HK-2 (cell line): ENCODE results near the gene SV2B.
"Not testable (repeated sequence)": the region's sequence is repeated elsewhere in the genome, so short reads cannot be mapped to it uniquely, and the experiment has no call there.

Experiments used
- DNase-seq: peaks from one replicate; pipeline ENCODE4 v3.0.0-alpha.2; 2018; ENCODE audit not compliant: unreplicated experiment

Gene SV2B

GRCh38 chr15:91308855-91309254 is 208.8 kb downstream of the SV2B start:
- DNase-seq = no peak

GRCh38 chr15:91311986-91312385 is 211.9 kb downstream of the SV2B start:
- no peak for DNase-seq

- no peak for DNase-seq
These were observed 216.1 kb downstream of the SV2B start for GRCh38 chr15:91316126-91316525.

GRCh38 chr15:91318516-91318915 is 218.5 kb downstream of the SV2B start:
- no peak for DNase-seq

GRCh38 chr15:91318931-91319330 is 218.9 kb downstream of the SV2B start:
- DNase-seq = no peak

GRCh38 chr15:91319371-91320059 is 219.5 kb downstream of the SV2B start:
- no peak for DNase-seq

- DNase-seq = no peak
These were observed 220.0 kb downstream of the SV2B start for GRCh38 chr15:91320101-91320500.

- DNase-seq = no peak
These were observed 229.9 kb downstream of the SV2B start for GRCh38 chr15:91329914-91330313.

GRCh38 chr15:91331581-91331980 is 231.5 kb downstream of the SV2B start:
- DNase-seq = no peak

GRCh38 chr15:91335702-91336101 is 235.6 kb downstream of the SV2B start:
- no peak for DNase-seq

- DNase-seq = no peak
These were observed 236.6 kb downstream of the SV2B start for GRCh38 chr15:91336687-91337086.

- DNase-seq = no peak
These were observed 238.7 kb downstream of the SV2B start for GRCh38 chr15:91338766-91339165.

- DNase-seq = no peak
These were observed 242.0 kb downstream of the SV2B start for GRCh38 chr15:91342097-91342496.

GRCh38 chr15:91344912-91345311 is 244.9 kb downstream of the SV2B start:
- DNase-seq = not testable (repeated sequence)

GRCh38 chr15:91345736-91346135 is 245.7 kb downstream of the SV2B start:
- DNase-seq = no peak

GRCh38 chr15:91346259-91346658 is 246.2 kb downstream of the SV2B start:
- DNase-seq = no peak

- DNase-seq = no peak
These were observed 248.9 kb downstream of the SV2B start for GRCh38 chr15:91348752-91349500.
